GM18861 (cell line): Measurements from ENCODE around the gene TACR2.

ENCODE experiments used
- ATAC-seq: cut with Tn5 transposase; IDR thresholded peaks from one replicate; pipeline ENCODE4 v1.9.1; 2021; ENCODE audit not compliant: unreplicated experiment

TACR2 gene

GRCh38 chr10:69376662-69377061 is 40.1 kb downstream of the TACR2 start:
- no peak for ATAC-seq

- no peak for ATAC-seq
Measured at GRCh38 chr10:69375307-69376151, 41.2 kb downstream of the TACR2 start.

DNA sequence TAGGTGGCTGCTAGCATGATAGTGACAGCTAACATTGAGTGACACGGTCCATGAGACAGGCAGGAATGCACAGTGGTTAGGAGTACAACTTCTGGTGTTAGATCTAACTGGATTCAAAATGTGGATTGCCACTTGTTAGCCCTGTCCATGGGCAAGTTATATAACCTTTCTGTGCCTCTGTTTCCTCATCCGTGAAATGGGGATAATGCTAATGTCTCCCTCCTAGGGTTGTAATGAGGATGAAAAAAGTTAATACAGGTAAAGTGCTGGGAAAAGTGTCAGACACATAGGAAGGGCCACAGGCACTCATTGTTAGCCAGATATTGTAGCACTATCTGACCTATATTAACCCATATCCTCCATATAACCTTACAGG is 41.8 kb downstream of the TACR2 start:
- ATAC-seq, result no peak

DNA sequence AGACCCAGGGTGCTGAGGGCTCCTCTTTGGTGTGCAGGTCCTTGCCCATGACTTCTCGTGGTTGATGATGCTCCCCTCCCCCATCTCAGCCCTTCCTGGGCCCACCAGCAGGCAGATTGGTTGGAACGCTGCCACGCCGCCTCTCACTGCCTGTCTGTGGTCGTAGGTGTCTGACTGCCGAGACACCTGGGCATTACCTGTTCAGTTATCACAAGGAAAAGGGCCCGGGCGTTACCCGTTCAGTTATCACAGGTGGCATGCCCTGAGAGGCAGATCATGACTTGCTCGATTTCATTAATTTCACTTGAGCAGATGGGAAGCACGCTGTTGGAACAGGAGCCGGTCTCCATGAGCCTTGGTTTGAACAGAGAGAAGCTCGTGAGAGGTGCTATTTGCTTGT is 42.5 kb downstream of the TACR2 start:
- ATAC-seq, result no peak

DNA sequence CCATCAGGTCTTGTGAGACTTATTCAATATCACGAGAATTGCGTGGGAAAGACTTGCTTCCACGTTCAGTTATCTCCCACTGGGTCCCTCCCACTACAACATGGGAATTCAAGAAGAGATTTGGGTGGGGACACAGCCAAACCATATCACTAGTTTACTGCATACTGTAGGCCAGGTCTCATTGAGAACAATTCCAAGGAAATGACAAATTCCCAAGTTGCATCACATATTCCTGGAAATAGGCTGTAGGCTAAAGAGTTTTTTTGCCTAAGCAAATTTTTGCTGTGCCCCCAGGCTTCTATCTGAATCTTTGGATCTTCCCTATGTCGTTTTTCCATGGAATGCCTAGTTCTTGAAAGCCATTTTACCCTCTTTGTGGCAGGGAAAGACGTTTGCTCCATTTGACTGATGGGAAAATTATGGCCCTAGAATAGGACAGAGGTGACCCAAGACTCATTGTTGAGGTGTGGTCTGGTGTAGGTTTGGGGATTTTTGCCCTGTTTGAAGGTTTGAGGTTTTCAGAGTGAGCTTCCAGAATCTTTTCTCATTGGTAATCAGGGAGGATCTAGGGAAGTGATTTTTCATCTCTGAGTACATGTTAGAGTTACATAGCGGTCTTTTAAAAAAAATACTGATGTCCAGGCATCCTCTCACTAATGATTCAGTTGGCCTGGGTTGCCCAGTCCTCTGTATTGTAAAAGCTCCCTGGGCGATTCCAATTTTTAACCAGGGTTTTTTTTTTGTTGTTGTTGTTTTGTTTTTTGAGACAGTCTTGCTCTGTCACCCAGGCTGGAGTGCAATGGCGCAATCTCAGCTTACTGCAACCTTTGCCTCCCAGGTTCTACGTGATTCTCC is 44.4 kb downstream of the TACR2 start:
- no peak for ATAC-seq

GRCh38 chr10:69367469-69367868 is 49.2 kb downstream of the TACR2 start:
- ATAC-seq, result no peak

DNA sequence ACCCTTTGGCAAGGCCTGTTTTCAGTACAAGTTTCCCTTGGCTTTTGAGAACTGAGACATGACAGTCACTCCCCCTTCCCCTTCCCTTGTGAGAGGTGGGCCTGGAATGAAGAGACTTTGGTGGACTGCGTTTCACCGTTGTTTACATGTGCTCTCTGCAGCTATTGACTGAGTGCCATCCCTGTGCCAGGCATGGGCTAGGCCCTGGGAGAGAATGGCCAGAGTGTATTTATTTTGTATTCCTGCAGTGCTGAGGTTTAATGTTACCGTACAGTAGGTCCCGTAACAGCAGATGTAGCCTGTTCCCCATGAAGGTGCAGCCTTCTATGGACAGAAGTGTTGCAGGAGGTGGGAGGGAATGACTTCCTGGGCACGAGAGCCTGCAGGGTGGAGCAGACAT is 50.0 kb downstream of the TACR2 start:
- no peak for ATAC-seq

GRCh38 chr10:69364232-69364940 is 52.3 kb downstream of the TACR2 start:
- no peak for ATAC-seq

DNA sequence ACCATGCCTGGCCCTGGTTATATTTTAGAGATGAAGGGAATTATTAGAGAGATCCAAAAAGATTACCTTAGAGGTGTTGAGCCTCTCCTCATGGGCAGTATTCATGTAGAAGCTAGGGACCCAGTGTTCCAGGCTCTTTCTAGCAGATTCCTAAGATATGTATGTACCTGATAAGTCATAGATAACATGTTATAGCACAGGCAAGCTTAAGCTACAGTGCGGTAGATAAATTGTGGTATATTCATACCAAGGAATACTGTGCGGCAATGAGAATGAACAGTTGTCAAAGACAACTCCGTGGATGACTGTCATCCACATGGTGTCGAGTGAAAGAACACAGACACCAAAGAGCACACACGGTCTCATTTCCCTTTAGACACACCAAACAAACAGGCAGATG is 53.1 kb downstream of the TACR2 start:
- ATAC-seq, result no peak

GRCh38 chr10:69362471-69362954 is 54.2 kb downstream of the TACR2 start:
- no peak for ATAC-seq

- ATAC-seq, result no peak
Measured at GRCh38 chr10:69361303-69361614, 55.5 kb downstream of the TACR2 start.

- ATAC-seq, result no peak
Measured at GRCh38 chr10:69360485-69361302, 56.0 kb downstream of the TACR2 start.

DNA sequence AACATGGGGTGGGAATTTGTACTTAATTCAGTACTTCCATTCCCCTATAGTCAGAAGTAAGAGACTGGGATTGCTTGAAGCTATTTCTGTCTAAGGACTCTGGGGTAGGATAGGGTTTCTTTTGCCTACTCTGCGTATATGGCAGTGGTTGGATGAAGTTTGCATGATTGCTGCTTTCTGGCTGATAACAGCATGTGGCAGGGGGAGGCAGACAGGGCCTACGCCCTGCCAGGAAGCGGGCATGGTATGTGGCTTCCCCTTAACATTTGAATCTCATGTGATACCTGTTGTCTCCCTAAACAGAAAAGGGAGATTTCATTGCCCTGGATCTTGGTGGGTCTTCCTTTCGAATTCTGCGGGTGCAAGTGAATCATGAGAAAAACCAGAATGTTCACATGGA is 57.1 kb downstream of the TACR2 start:
- ATAC-seq, result no peak

- ATAC-seq, result no peak
Measured at GRCh38 chr10:69359148-69359547, 57.6 kb downstream of the TACR2 start.

DNA sequence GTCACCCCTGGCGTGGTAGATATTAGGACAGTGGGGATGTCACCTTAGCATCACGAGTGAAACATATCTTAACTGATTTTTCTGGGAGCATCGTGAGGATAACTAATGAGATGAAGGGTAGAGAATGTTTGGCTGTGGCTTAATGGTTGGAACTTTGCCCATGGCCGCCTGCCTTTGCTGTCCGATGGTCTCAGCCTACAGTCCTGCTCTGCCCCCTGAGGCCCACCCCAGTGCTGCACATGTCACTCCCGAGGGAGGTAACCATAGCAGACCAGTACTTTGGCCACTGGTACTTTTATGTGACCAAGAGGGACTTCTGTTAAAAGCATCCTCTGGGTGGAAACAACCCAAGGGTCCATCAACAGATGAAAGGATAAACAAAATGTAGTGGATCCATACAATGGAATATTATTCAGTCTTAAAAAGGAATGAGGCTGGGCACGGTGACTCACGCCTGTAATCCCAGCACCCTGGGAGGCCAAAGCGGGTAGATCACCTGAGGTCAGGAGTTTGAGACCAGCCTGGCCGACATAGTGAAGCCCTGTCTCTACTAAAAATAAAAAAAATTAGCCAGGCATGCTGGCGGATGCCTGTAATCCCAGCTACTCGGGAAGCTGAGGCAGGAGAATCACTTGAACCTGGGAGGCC is 58.4 kb downstream of the TACR2 start:
- ATAC-seq, result no peak

- ATAC-seq, result no peak
Measured at GRCh38 chr10:69356187-69356586, 60.5 kb downstream of the TACR2 start.

GRCh38 chr10:69353977-69354635 is 62.6 kb downstream of the TACR2 start:
- ATAC-seq, result no peak
